ENCODE results near the gene ARID2.

ARID2 gene

GRCh38 chr12:45946435-45946834, 216.9 kb downstream of the ARID2 start:
- DNase-seq: no peak

- no peak for DNase-seq
Measured at GRCh38 chr12:45948546-45948945, 219.0 kb downstream of the ARID2 start.

All from islet precursor cell (in vitro differentiated cells).